Transverse colon (tissue), 4 donors: ENCODE measurements around the gene HMCN2. TPM values are rescaled to one million over a fixed set of nuclear protein-coding genes. Genes with fewer than 3 reads are reported as not detected.
A peak's percentile ranks its signal among the peaks of the same experiment; 100 is the strongest.

Experiments
- DNase-seq: peaks from one replicate; pipeline ENCODE4 v3.0.0-alpha.2; 2019
- H3K27ac ChIP-seq, 4 donors: fragments of 200-600 bp; sonication (generic); 2 replicates each; pipeline ENCODE4 v1.5.1; 2016 to 2018; ENCODE audit warnings: inconsistent platforms in 4 of 4
- H3K27me3 ChIP-seq: fragments of 200-600 bp; sonication (generic); 2 replicates; pipeline ENCODE4 v1.5.1; 2017; ENCODE audit warnings: inconsistent platforms
- H3K36me3 ChIP-seq, 4 donors: fragments of 200-600 bp; sonication (generic); 2 replicates each; pipeline ENCODE4 v1.5.1; 2017 to 2019; ENCODE audit warnings: inconsistent platforms in 4 of 4
- H3K4me1 ChIP-seq, 4 donors: fragments of 200-600 bp; sonication (generic); 2 replicates each; pipeline ENCODE4 v1.5.1; 2017 to 2020; ENCODE audit warnings: inconsistent platforms in 4 of 4
- H3K4me3 ChIP-seq, 4 donors: fragments of 200-600 bp; sonication (generic); 1 replicate in 1 of 4; 2 replicates in 3 of 4; pipeline versions ENCODE4 v1.5.1 to v1.6.1; 2017 to 2019; ENCODE audit warnings: inconsistent platforms in 4 of 4
- H3K9me3 ChIP-seq, 2 donors: fragments of 200-600 bp; sonication (generic); 2 replicates each; pipeline ENCODE4 v1.5.1; 2017 to 2019; ENCODE audit warnings: inconsistent platforms in 2 of 2
- EP300 ChIP-seq: sonication (generic); formaldehyde crosslinking; IDR thresholded peaks from one replicate; pipeline ENCODE4 v1.6.1; 2017; ENCODE audit warnings: antibody characterized with exemption, low read depth
- POLR2A ChIP-seq: fragments of 450-650 bp; IDR thresholded peaks from one replicate; pipeline ENCODE4 v1.6.1; 2016; ENCODE audit warnings: antibody characterized with exemption, mild to moderate bottlenecking, moderate library complexity
- POLR2AphosphoS5 ChIP-seq, 3 donors: sonication (generic); formaldehyde crosslinking; IDR thresholded peaks; one replicate each; pipeline ENCODE4 v1.6.1; 2016; ENCODE audit warnings: antibody characterized with exemption in 3 of 3
- WGBS, 2 donors: methylation state at CpG; one replicate each; pipeline ENCODE4 v1.1.5; 2018; ENCODE audit warnings: low coverage in 1 of 2; 5-methylcytosine and 5-hydroxymethylcytosine counted together
- in situ Hi-C, 4 donors: fragments of 200-750 bp; cut with MboI; loops; one replicate each; pipeline versions ENCODE4 v1.15.0 to v1.15.1; 2017; ENCODE audit warnings: low sequenced_read_pairs in 3 of 4, low pct_ligation_motif_present in 1 of 4, low pct_unique_long_range_greater_than_20kb in 1 of 4
- intact Hi-C: fragments of 100-400 bp; cut with DNase I; formaldehyde crosslinking; loops from one replicate; pipeline ENCODE4 v1.15.1; 2023; ENCODE audit warnings: low total_unique reads
- total RNA-seq, 4 donors: library from RNA; depleted of rRNA; stranded (reverse); fragments of >200 nt; gene quantifications; one replicate each; pipeline ENCODE4 v1.1.0, GENCODE V29; 2016
- TF ChIP-seq, protein P1 (sequence below), 5 experiments: fragments of 200-600 bp in 3 of 5; fragments of 450-650 bp in 2 of 5; sonication (generic) in 3 of 5; IDR thresholded peaks; 1 replicate in 2 of 5; 2 replicates in 3 of 5; pipeline ENCODE4 v1.5.1; 2016 to 2017; ENCODE audit warnings: antibody characterized with exemption in 5 of 5, inconsistent platforms in 3 of 5, mild to moderate bottlenecking in 2 of 5, moderate library complexity in 1 of 5

HMCN2 gene
- total RNA-seq, 4 donors from 2014 or later: 7.8 to 40.0 (median 15.2) TPM

DNA sequence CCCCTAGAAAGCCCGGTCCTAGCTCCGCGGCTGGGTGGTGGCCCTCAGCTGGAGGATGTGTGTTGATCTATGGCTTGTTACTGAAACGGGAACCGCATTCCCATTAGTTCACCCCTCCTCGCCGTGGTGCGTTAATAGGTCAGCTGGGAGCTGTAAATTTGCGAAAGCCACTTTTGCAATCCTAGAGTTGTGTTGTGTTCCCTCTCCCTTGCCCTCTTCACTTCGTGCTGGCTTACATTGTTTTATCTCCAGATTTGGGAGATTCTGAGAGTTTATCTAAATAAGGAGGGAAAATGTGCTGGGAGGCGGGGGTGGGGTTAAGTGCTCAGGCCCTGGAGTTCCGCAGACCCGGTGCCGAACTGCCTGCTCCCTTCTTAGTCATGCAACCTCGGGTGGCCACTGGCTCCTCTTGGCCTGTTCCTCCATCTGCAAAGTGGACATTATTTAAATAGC lies 62.8 kb downstream of the HMCN2 start:
- no peaks in the 10 kb centered on the region for H3K9me3 ChIP-seq
- peaks cover 4 to 39% (median 25%) of the 10 kb centered on the region in 4 donors for H3K4me1 ChIP-seq
- TF ChIP-seq POLR2AphosphoS5 (IDR thresholded peaks at IDR 0.05) (peak; percentile 61 to 84 (median 76)), EP300 (no peak)
- TF ChIP-seq, protein P1, sequence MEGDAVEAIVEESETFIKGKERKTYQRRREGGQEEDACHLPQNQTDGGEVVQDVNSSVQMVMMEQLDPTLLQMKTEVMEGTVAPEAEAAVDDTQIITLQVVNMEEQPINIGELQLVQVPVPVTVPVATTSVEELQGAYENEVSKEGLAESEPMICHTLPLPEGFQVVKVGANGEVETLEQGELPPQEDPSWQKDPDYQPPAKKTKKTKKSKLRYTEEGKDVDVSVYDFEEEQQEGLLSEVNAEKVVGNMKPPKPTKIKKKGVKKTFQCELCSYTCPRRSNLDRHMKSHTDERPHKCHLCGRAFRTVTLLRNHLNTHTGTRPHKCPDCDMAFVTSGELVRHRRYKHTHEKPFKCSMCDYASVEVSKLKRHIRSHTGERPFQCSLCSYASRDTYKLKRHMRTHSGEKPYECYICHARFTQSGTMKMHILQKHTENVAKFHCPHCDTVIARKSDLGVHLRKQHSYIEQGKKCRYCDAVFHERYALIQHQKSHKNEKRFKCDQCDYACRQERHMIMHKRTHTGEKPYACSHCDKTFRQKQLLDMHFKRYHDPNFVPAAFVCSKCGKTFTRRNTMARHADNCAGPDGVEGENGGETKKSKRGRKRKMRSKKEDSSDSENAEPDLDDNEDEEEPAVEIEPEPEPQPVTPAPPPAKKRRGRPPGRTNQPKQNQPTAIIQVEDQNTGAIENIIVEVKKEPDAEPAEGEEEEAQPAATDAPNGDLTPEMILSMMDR (IDR thresholded peaks at IDR 0.05): no peak
- H3K27me3 ChIP-seq: peaks cover 11% of the 10 kb centered on the region
- peak; percentile 56 for DNase-seq
- no peaks in the 10 kb centered on the region for H3K36me3 ChIP-seq
- 32% methylated on average over 12 of the region's 15 CpGs; no CpG with 5 or more reads in 1 of the 2 donors for WGBS, 2 donors
- intact Hi-C loops: loop anchor here (5.0 to 10.0 kb wide), 2 partner anchors 46 to 64 kb away; partner anchors contain the start of gene HMCN2
- peak overlapping the region; percentile 78 to 92 (median 85) for H3K27ac ChIP-seq
- in situ Hi-C loops: loop anchor here in 1 of 4 donors (25.0 kb wide), 1 partner anchor 216 kb away; no protein-coding TSS in a partner anchor
- H3K4me3 ChIP-seq: peak overlapping the region in 1 of 4 donors; percentile 1

DNA sequence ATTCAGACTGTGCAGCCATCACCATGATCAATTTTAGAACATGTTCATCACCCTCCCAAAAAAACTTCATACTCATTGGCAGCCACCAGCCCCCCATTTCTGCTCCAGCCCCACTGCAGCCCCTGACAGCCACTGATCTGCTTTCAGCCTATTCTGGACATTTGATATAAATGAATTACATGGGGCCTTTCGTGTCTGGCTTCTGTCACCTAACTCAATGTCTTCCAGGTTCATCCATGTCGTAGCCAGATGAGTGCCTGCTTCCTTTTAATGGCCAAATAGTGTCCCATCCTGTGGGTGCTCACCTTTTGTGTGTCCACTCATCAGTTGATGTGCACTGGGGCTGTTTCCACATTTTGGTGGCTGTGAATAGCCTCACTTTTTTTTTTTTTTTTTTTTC lies 63.5 kb downstream of the HMCN2 start:
- H3K9me3 ChIP-seq: no peaks in the 10 kb centered on the region
- in situ Hi-C loops (loop anchor here in 1 of 4 donors (25.0 kb wide), 1 partner anchor 217 kb away; no protein-coding TSS in a partner anchor), intact Hi-C loops (loop anchor here (5.0 to 10.0 kb wide), 2 partner anchors 47 to 64 kb away; partner anchors contain the start of gene HMCN2)
- peaks cover 9% of the 10 kb centered on the region for H3K27me3 ChIP-seq
- H3K27ac ChIP-seq: peak overlapping the region; percentile 78 to 92 (median 85)
- TF ChIP-seq, protein P1 (IDR thresholded peaks at IDR 0.05): no peak
- TF ChIP-seq POLR2A (no peak), POLR2AphosphoS5 (IDR thresholded peaks at IDR 0.05) (no peak), EP300 (no peak)
- peaks cover 4 to 37% (median 25%) of the 10 kb centered on the region in 4 donors for H3K4me1 ChIP-seq
- WGBS, 2 donors: 44 to 64% methylated on average over 2 of the region's 2 CpGs
- peak overlapping the region in 1 of 4 donors; percentile 11 for H3K4me3 ChIP-seq
- no peak for DNase-seq
- no peaks in the 10 kb centered on the region for H3K36me3 ChIP-seq

GRCh38 chr9:130330202-130330862 lies 64.8 kb downstream of the HMCN2 start:
- in situ Hi-C loops (loop anchor here in 1 of 4 donors (25.0 kb wide), 1 partner anchor 218 kb away; no protein-coding TSS in a partner anchor), intact Hi-C loops (loop anchor here (10.0 kb wide), 1 partner anchor 456 kb away; no protein-coding TSS in a partner anchor)
- H3K27ac ChIP-seq: peak overlapping the region; percentile 78 to 92 (median 85)
- peaks cover 9% of the 10 kb centered on the region for H3K27me3 ChIP-seq
- peaks cover 4 to 37% (median 25%) of the 10 kb centered on the region in 4 donors for H3K4me1 ChIP-seq
- no peaks in the 10 kb centered on the region for H3K9me3 ChIP-seq
- DNase-seq: no peak
- H3K36me3 ChIP-seq: no peaks in the 10 kb centered on the region
- peak overlapping the region in 1 of 4 donors; percentile 10 for H3K4me3 ChIP-seq
- no peak for TF ChIP-seq POLR2A
- no peak for TF ChIP-seq POLR2AphosphoS5 (IDR thresholded peaks at IDR 0.05)
- TF ChIP-seq, protein P1 (IDR thresholded peaks at IDR 0.05): no peak
- no peak for TF ChIP-seq EP300
- 48 to 49% methylated on average over 7 to 15 of the region's 20 CpGs for WGBS, 2 donors

DNA sequence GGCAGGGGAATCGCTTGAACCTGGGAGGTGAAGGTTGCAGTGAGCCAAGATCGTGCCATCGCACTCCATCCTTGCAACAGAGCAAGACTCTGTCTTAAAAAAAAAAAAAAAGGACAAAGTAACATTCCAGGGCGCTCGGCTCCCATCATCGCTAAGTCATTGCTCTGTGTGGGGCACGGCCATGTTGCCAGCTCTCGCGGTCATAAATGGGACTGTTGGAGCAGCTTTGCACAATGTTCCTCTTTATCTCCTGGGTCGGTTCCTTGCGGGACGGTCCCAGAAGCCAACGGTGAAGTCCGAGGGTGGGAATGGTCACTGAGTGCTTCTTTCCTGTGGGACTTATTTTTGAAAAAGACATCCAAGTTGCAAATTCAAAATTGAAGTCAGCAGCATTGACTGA lies 65.5 kb downstream of the HMCN2 start:
- no peaks in the 10 kb centered on the region for H3K9me3 ChIP-seq
- H3K27me3 ChIP-seq: peaks cover 9% of the 10 kb centered on the region
- no peak for TF ChIP-seq POLR2AphosphoS5 (IDR thresholded peaks at IDR 0.05)
- TF ChIP-seq EP300: no peak
- no peak for TF ChIP-seq POLR2A
- TF ChIP-seq, protein P1 (IDR thresholded peaks at IDR 0.05): no peak
- H3K36me3 ChIP-seq: no peaks in the 10 kb centered on the region
- H3K27ac ChIP-seq: peak overlapping the region; percentile 78 to 92 (median 85)
- no peak overlapping the region for H3K4me3 ChIP-seq
- 76 to 80% methylated on average over 1 to 14 of the region's 14 CpGs for WGBS, 2 donors
- intact Hi-C loops (loop anchor here (10.0 kb wide), 1 partner anchor 456 kb away; no protein-coding TSS in a partner anchor), in situ Hi-C loops (loop anchor here in 1 of 4 donors (25.0 kb wide), 1 partner anchor 219 kb away; no protein-coding TSS in a partner anchor)
- peaks cover 4 to 37% (median 26%) of the 10 kb centered on the region in 4 donors for H3K4me1 ChIP-seq
- no peak for DNase-seq
